CD4-positive, CD25-positive, alpha-beta regulatory T cell (primary cell): ENCODE data around the gene HOXB2. TPM values are rescaled to one million over a fixed set of nuclear protein-coding genes. Genes with fewer than 3 reads are reported as not detected.

Experiments
- ATAC-seq, 2 donors: fragments of 150-1000 bp; cut with Tn5 transposase; one replicate each; pipeline ENCODE4 v1.10.0; 2021; ENCODE audit warnings: low read depth in 2 of 2, moderate number of reproducible peaks in 2 of 2, moderate library complexity in 1 of 2
- DNase-seq, 3 donors: peaks; one replicate each; pipeline versions ENCODE4 v3.0.0 to v3.0.0-alpha.2; 2012 to 2022; ENCODE audit warnings: mixed read lengths in 1 of 3
- H3K27ac ChIP-seq: one replicate; pipeline ENCODE4 v1.7.0; 2013; ENCODE audit warnings: mild to moderate bottlenecking, low read length; ENCODE audit not compliant: insufficient read depth, poor library complexity, severe bottlenecking
- H3K27me3 ChIP-seq: one replicate; pipeline ENCODE4 v1.7.0; 2013; ENCODE audit warnings: low read length; ENCODE audit not compliant: control insufficient read depth, insufficient read depth
- H3K36me3 ChIP-seq: one replicate; pipeline ENCODE4 v1.7.0; 2013; ENCODE audit warnings: mild to moderate bottlenecking, low read length, moderate library complexity; ENCODE audit not compliant: control insufficient read depth, insufficient read depth
- H3K4me1 ChIP-seq: 2 replicates; pipeline ENCODE4 v1.7.0; 2013; ENCODE audit warnings: mild to moderate bottlenecking, low read length; ENCODE audit not compliant: insufficient read depth, control insufficient read depth, poor library complexity, severe bottlenecking
- H3K4me3 ChIP-seq: one replicate; pipeline ENCODE4 v1.7.0; 2013; ENCODE audit warnings: low read depth, mild to moderate bottlenecking, low read length, moderate library complexity
- H3K9me3 ChIP-seq, 2 experiments: 1 replicate in 1 of 2; 2 replicates in 1 of 2; pipeline ENCODE4 v1.7.0; 2013; ENCODE audit warnings: low read length in 2 of 2, mild to moderate bottlenecking in 1 of 2, moderate library complexity in 1 of 2; ENCODE audit not compliant: control insufficient read depth in 2 of 2
- H3K27ac Mint-ChIP-seq, 3 donors: one replicate each; pipeline ENCODE4 v1.8.0; 2020 to 2022; ENCODE audit warnings: mild to moderate bottlenecking in 3 of 3, mixed read lengths in 3 of 3, moderate library complexity in 2 of 3
- H3K27me3 Mint-ChIP-seq: one replicate; pipeline ENCODE4 v1.8.0; 2022; ENCODE audit warnings: mild to moderate bottlenecking, mixed read lengths
- H3K36me3 Mint-ChIP-seq: one replicate; pipeline ENCODE4 v1.8.0; 2020; ENCODE audit warnings: mixed read lengths
- H3K4me1 Mint-ChIP-seq, 4 donors: one replicate each; pipeline ENCODE4 v1.8.0; 2020 to 2022; ENCODE audit warnings: mixed read lengths in 4 of 4, mild to moderate bottlenecking in 1 of 4
- H3K4me3 Mint-ChIP-seq, 4 donors: one replicate each; pipeline ENCODE4 v1.8.0; 2020 to 2022; ENCODE audit warnings: mild to moderate bottlenecking in 4 of 4, mixed read lengths in 4 of 4, moderate library complexity in 3 of 4
- H3K9me3 Mint-ChIP-seq, 7 donors: one replicate each; pipeline ENCODE4 v1.8.0; 2020 to 2022; ENCODE audit warnings: mixed read lengths in 7 of 7, mild to moderate bottlenecking in 3 of 7, moderate library complexity in 2 of 7
- polyA plus RNA-seq, 4 donors: library from polyadenylated mRNA; unstranded; fragments of 300-500 nt; fragmentation: Illumina TruSeq; gene quantifications; one replicate each; pipeline ENCODE4 v1.2.3, GENCODE V29; 2021
- total RNA-seq: library from RNA; stranded (reverse); gene quantifications from one replicate; pipeline ENCODE4 v1.2.3, GENCODE V29; 2022

Gene HOXB2
- total and polyA plus RNA-seq, 5 donors from 2014 or later: 19.1 to 42.4 (median 31.1) TPM

DNA sequence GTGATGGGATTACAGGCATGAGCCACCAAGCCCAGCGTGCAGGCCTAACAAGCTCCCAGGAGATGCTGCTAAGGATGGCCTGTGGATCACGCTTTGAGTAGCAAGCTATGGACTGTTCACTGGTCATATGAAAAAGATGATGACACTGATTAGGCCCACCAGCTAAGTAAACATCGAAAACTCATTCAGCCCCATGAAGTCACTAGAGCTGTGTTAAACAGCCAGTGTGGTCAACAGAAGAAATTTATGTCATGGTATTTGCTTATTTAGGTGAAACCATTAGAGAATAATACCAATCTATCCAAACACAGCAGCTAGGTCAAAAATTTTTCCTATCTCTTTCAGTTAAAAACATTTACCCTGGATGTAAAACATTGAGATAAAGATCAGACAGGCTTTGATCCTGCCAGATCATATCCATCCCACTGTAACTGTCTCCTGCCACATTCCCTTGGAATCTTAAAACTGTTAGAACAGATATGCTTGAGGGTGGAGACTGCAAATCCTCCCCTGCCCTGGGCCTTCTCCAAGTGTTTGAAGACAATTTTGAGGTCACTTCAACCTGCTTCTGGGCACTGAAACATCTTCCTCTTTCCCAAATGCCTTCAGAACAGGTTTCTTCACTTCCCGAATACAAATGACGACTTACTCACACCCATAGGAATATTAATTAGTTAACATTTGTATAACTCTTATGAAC is 45.0 kb downstream of the HOXB2 start:
- H3K4me1 Mint-ChIP-seq: peaks cover 0 to 9% (median 2%) of the 10 kb centered on the region in 4 donors
- DNase-seq: no peak

DNA sequence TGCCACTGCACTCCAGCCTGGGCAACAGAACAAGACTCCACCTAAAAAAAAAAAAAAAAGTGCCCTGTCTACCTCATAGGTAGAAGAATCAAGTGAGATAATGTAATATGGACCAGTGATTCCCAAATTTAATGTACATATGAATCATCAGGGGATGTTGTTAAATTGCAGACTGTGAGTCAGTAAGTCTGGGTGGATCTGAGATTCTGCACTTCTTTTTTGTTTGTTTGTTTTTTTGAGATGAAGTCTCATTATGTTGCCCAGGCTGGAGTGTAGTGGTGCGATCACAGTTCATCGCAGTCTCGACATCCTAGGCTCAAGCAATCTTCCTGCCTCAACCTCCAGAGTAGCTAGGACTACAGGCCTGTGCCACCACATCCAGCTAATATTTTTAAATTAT is 45.7 kb downstream of the HOXB2 start:
- peaks cover under 1% of the 10 kb centered on the region for H3K4me1 ChIP-seq
- peaks cover 2% of the 10 kb centered on the region for H3K27me3 ChIP-seq
- H3K9me3 ChIP-seq: no peaks in the 10 kb centered on the region
- DNase-seq (no peak), ATAC-seq (no peak)
- Mint-ChIP-seq H3K4me1 (peaks cover 0 to 8% (median 2%) of the 10 kb centered on the region in 4 donors), H3K36me3 (no peaks in the 10 kb centered on the region), H3K27me3 (peaks cover 18% of the 10 kb centered on the region), H3K27ac (no peak overlapping the region), H3K9me3 (no peaks in the 10 kb centered on the region), H3K4me3 (no peak overlapping the region)
- no peak overlapping the region for H3K27ac ChIP-seq
- no peaks in the 10 kb centered on the region for H3K36me3 ChIP-seq
- no peak overlapping the region for H3K4me3 ChIP-seq

More for the DNA sequence above, 45.0 kb downstream of the HOXB2 start:
- H3K27me3 Mint-ChIP-seq: peaks cover 11% of the 10 kb centered on the region
- no peaks in the 10 kb centered on the region for H3K36me3 Mint-ChIP-seq
- no peaks in the 10 kb centered on the region for H3K9me3 Mint-ChIP-seq
- no peak overlapping the region for H3K4me3 Mint-ChIP-seq
- Histone ChIP-seq H3K9me3 (no peaks in the 10 kb centered on the region), H3K36me3 (no peaks in the 10 kb centered on the region), H3K4me1 (peaks cover 7% of the 10 kb centered on the region), H3K27me3 (peaks cover 2% of the 10 kb centered on the region), H3K27ac (no peak overlapping the region), H3K4me3 (no peak overlapping the region)
- no peak overlapping the region for H3K27ac Mint-ChIP-seq
- no peak for ATAC-seq

DNA sequence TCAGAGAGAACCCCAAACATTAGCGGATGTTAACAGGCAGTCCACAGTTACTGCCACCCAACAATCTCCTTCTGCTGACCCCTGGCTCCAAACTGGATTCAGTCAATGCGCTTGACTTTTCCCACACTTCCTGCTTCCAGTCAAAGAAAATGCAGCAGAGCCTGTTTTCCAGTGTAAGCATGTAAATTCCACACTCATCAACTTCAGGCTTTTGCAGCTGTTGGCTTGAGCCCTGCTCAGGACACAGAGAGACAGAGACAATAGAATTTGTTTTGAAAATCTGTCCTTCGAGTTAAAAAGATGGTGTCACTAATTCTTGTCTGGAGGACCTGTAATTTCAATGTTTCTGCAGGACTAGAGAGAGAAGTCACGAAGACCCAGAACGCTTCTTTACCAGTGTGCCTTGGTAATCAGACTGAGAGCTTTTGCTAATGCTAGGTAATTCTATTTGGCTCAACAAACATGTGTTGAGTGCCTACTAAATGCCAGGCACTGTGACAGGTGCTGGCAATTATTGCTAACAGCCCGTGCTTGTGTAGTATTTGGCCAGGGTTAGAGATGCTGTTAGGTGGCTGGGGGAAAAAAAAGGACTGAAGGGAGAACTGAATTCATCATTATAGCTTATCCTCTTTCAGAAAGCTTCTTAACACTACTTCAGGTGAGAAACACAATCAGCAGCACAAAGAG is 46.6 kb downstream of the HOXB2 start:
- Histone ChIP-seq H3K36me3 (no peaks in the 10 kb centered on the region), H3K9me3 (no peaks in the 10 kb centered on the region), H3K27me3 (peaks cover 2% of the 10 kb centered on the region), H3K4me3 (no peak overlapping the region), H3K4me1 (peaks cover under 1% of the 10 kb centered on the region), H3K27ac (no peak overlapping the region)
- Mint-ChIP-seq H3K9me3 (no peaks in the 10 kb centered on the region), H3K27ac (no peak overlapping the region), H3K36me3 (no peaks in the 10 kb centered on the region), H3K27me3 (peaks cover 22% of the 10 kb centered on the region), H3K4me3 (no peak overlapping the region), H3K4me1 (peaks cover 0 to 6% (median 2%) of the 10 kb centered on the region in 4 donors)
- no peak for ATAC-seq
- DNase-seq: no peak

- no peaks in the 10 kb centered on the region for H3K9me3 ChIP-seq
- no peak overlapping the region for H3K27ac ChIP-seq
- H3K4me1 ChIP-seq: peaks cover 11% of the 10 kb centered on the region
- peaks cover 26% of the 10 kb centered on the region for H3K27me3 Mint-ChIP-seq
- H3K4me1 Mint-ChIP-seq: peaks cover 0 to 6% (median 3%) of the 10 kb centered on the region in 4 donors
- DNase-seq: no peak
- no peak overlapping the region for H3K4me3 ChIP-seq
- H3K36me3 Mint-ChIP-seq: no peaks in the 10 kb centered on the region
- peaks cover 2% of the 10 kb centered on the region for H3K27me3 ChIP-seq
- H3K4me3 Mint-ChIP-seq: no peak overlapping the region
- no peaks in the 10 kb centered on the region for H3K9me3 Mint-ChIP-seq
- no peak for ATAC-seq
- H3K36me3 ChIP-seq: no peaks in the 10 kb centered on the region
- no peak overlapping the region for H3K27ac Mint-ChIP-seq
Measured at GRCh38 chr17:48497103-48497502, 47.8 kb downstream of the HOXB2 start.

- Histone ChIP-seq H3K27ac (no peak overlapping the region), H3K36me3 (no peaks in the 10 kb centered on the region), H3K27me3 (peaks cover 2% of the 10 kb centered on the region), H3K4me3 (no peak overlapping the region), H3K9me3 (no peaks in the 10 kb centered on the region), H3K4me1 (peaks cover 18% of the 10 kb centered on the region)
- Mint-ChIP-seq H3K27ac (no peak overlapping the region), H3K4me1 (peaks cover 0 to 6% (median 5%) of the 10 kb centered on the region in 4 donors), H3K4me3 (no peak overlapping the region), H3K9me3 (no peaks in the 10 kb centered on the region), H3K36me3 (no peaks in the 10 kb centered on the region), H3K27me3 (peaks cover 26% of the 10 kb centered on the region)
- no peak for DNase-seq
- no peak for ATAC-seq
Measured at GRCh38 chr17:48494335-48494734, 50.6 kb downstream of the HOXB2 start.

Other genes starting within 250 kb of the HOXB2 start
- gene SKAP1, start 114.9 kb downstream of the HOXB2 start, total RNA-seq: 196 TPM
- gene SKAP1, start 114.9 kb downstream of the HOXB2 start, polyA plus RNA-seq: 100 to 1,000 TPM; 348 to 554 (median 391) TPM
- not detected for gene HOXB1, start 14.1 kb downstream of the HOXB2 start, total RNA-seq
- gene HOXB1, start 14.1 kb downstream of the HOXB2 start, polyA plus RNA-seq: not detected
- gene HOXB4, start 33.2 kb upstream of the HOXB2 start, total RNA-seq: 2.9 TPM
- gene HOXB4, start 33.2 kb upstream of the HOXB2 start, polyA plus RNA-seq: under 1 TPM in 2 of 4 donors, not detected in 2; 0.16 to 0.18 TPM
- gene HOXB3, start 45.1 kb upstream of the HOXB2 start, total RNA-seq: 8.1 TPM
- under 1 TPM in 2 of 4 donors, not detected in 2; 0.05 to 0.16 TPM for gene HOXB3, start 45.1 kb upstream of the HOXB2 start, polyA plus RNA-seq
- not detected for gene HOXB5, start 48.7 kb upstream of the HOXB2 start, total RNA-seq
- gene HOXB5, start 48.7 kb upstream of the HOXB2 start, polyA plus RNA-seq: not detected
- not detected for gene HOXB6, start 59.9 kb upstream of the HOXB2 start, total RNA-seq
- not detected for gene HOXB6, start 59.9 kb upstream of the HOXB2 start, polyA plus RNA-seq
- 2.1 TPM for gene HOXB7, start 65.9 kb upstream of the HOXB2 start, total RNA-seq
- 1 to 10 TPM in 3 of 4 donors, under 1 TPM in 1; 0.77 to 7.2 (median 2.1) TPM for gene HOXB7, start 65.9 kb upstream of the HOXB2 start, polyA plus RNA-seq
- gene HOXB8, start 70.2 kb upstream of the HOXB2 start, total RNA-seq: not detected
- gene HOXB8, start 70.2 kb upstream of the HOXB2 start, polyA plus RNA-seq: not detected
- 0.25 TPM for gene HOXB9, start 81.2 kb upstream of the HOXB2 start, total RNA-seq
- not detected for gene HOXB9, start 81.2 kb upstream of the HOXB2 start, polyA plus RNA-seq
- not detected for gene PRAC1, start 177.4 kb upstream of the HOXB2 start, total RNA-seq
- gene PRAC1, start 177.4 kb upstream of the HOXB2 start, polyA plus RNA-seq: not detected
- gene PRAC2, start 178.1 kb upstream of the HOXB2 start, total RNA-seq: not detected
- not detected for gene PRAC2, start 178.1 kb upstream of the HOXB2 start, polyA plus RNA-seq
- not detected for gene HOXB13, start 183.6 kb upstream of the HOXB2 start, total RNA-seq
- not detected for gene HOXB13, start 183.6 kb upstream of the HOXB2 start, polyA plus RNA-seq